GM12878 (cell line): ENCODE data around the gene IQCK. TPM values are rescaled to one million over a fixed set of nuclear protein-coding genes. Genes with fewer than 3 reads are reported as not detected.

Experiments used
- BCL11A ChIP-seq: IDR thresholded peaks from 2 replicates; pipeline ENCODE4 v1.6.1; 2011; ENCODE audit warnings: low read depth, low read length
- CHD1 ChIP-seq: IDR thresholded peaks from 2 replicates; pipeline ENCODE4 v1.6.1; 2012; ENCODE audit warnings: low read depth, low read length, improper control_type of control experiment
- E2F4 ChIP-seq: IDR thresholded peaks from 2 replicates; pipeline ENCODE4 v1.6.1; 2012; ENCODE audit warnings: low read depth, low read length, improper control_type of control experiment
- FOS ChIP-seq: IDR thresholded peaks from 3 replicates; pipeline ENCODE4 v1.6.1; 2011; ENCODE audit warnings: borderline replicate concordance; ENCODE audit not compliant: insufficient read length; ENCODE audit errors: extremely low read depth
- FOXK2 ChIP-seq: fragments of 450-650 bp; IDR thresholded peaks from 2 replicates; pipeline ENCODE4 v1.6.1; 2017; ENCODE audit warnings: mild to moderate bottlenecking, moderate library complexity
- FOXM1 ChIP-seq: IDR thresholded peaks from 2 replicates; pipeline ENCODE4 v1.6.1; 2012; ENCODE audit warnings: low read depth, mild to moderate bottlenecking, inconsistent platforms, low read length, moderate library complexity
- GABPA ChIP-seq: IDR thresholded peaks from 2 replicates; pipeline ENCODE4 v1.6.1; 2014; ENCODE audit warnings: antibody characterized with exemption, low read depth, mild to moderate bottlenecking, inconsistent platforms
- HSF1 ChIP-seq: fragments of 150-350 bp; IDR thresholded peaks from 2 replicates; pipeline ENCODE4 v1.6.1; 2014; ENCODE audit warnings: mild to moderate bottlenecking, low read depth, low read length
- IRF5 ChIP-seq: fragments of 450-650 bp; IDR thresholded peaks from 2 replicates; pipeline ENCODE4 v1.6.1; 2017; ENCODE audit warnings: borderline replicate concordance
- MYB ChIP-seq: fragments of 150-350 bp; IDR thresholded peaks from 2 replicates; pipeline ENCODE4 v1.6.1; 2014; ENCODE audit warnings: mild to moderate bottlenecking, low read depth, low read length, borderline replicate concordance
- NBN ChIP-seq: fragments of 450-650 bp; IDR thresholded peaks from 2 replicates; pipeline ENCODE4 v1.6.1; 2016
- NFXL1 ChIP-seq: fragments of 450-650 bp; IDR thresholded peaks from 2 replicates; pipeline ENCODE4 v1.6.1; 2017; ENCODE audit warnings: antibody characterized with exemption, mild to moderate bottlenecking, borderline replicate concordance
- NRF1 ChIP-seq: conservative IDR thresholded peaks from 2 replicates; pipeline ENCODE4 v1.6.1; 2011; ENCODE audit warnings: mild to moderate bottlenecking, low read depth, low read length, improper control_type of control experiment
- POU2F2 ChIP-seq: IDR thresholded peaks from 3 replicates; pipeline ENCODE4 v1.6.1; 2011; ENCODE audit warnings: low read depth, mild to moderate bottlenecking, low read length, borderline replicate concordance
- RAD21 ChIP-seq: IDR thresholded peaks from 2 replicates; pipeline ENCODE4 v1.6.1; 2011; ENCODE audit warnings: mild to moderate bottlenecking, low read depth, low read length, moderate library complexity; ENCODE audit not compliant: insufficient read depth
- RB1 ChIP-seq: fragments of 450-650 bp; formaldehyde crosslinking; IDR thresholded peaks from 2 replicates; pipeline ENCODE4 v1.6.1; 2017; ENCODE audit warnings: mild to moderate bottlenecking, borderline replicate concordance
- RBBP5 ChIP-seq: fragments of 200-600 bp; sonication (generic); conservative IDR thresholded peaks from 2 replicates; pipeline ENCODE4 v1.6.1; 2016
- RUNX3 ChIP-seq: IDR thresholded peaks from 2 replicates; pipeline ENCODE4 v1.6.1; 2012; ENCODE audit warnings: low read length, inconsistent platforms
- SMAD1 ChIP-seq: fragments of 450-650 bp; IDR thresholded peaks from 2 replicates; pipeline ENCODE4 v1.6.1; 2018; ENCODE audit warnings: mild to moderate bottlenecking, low read depth; ENCODE audit not compliant: partially characterized antibody
- SMC3 ChIP-seq: IDR thresholded peaks from 2 replicates; pipeline ENCODE4 v1.6.1; 2011; ENCODE audit warnings: low read length, improper control_type of control experiment, borderline replicate concordance
- TCF7 ChIP-seq: IDR thresholded peaks from 2 replicates; pipeline ENCODE4 v1.6.1; 2014; ENCODE audit warnings: antibody characterized with exemption, borderline replicate concordance
- WRNIP1 ChIP-seq: IDR thresholded peaks from 2 replicates; pipeline ENCODE4 v1.6.1; 2011; ENCODE audit warnings: low read depth, low read length, improper control_type of control experiment, borderline replicate concordance
- YY1 ChIP-seq: IDR thresholded peaks from 2 replicates; pipeline ENCODE4 v1.6.1; 2011; ENCODE audit warnings: low read depth, mild to moderate bottlenecking, low read length
- ZNF217 ChIP-seq: fragments of 450-650 bp; IDR thresholded peaks from 2 replicates; pipeline ENCODE4 v1.6.1; 2017; ENCODE audit warnings: antibody characterized with exemption, mild to moderate bottlenecking
- ZNF687 ChIP-seq: fragments of 450-650 bp; IDR thresholded peaks from 2 replicates; pipeline ENCODE4 v1.6.1; 2017; ENCODE audit warnings: mild to moderate bottlenecking, moderate library complexity
- polyA plus RNA-seq, 11 experiments: library from polyadenylated mRNA; depleted of rRNA in 4 of 11; unstranded in 6 of 11; stranded (reverse) in 5 of 11; fragments of >200 nt; fragmentation: Nextera tagmentation in 4 of 11; fragmentation: Illumina TruSeq in 1 of 11; extraction: Ambion mirVana in 4 of 11; extraction: Trizol in 1 of 11; gene quantifications; 1 replicate in 1 of 11; 2 replicates in 10 of 11; pipeline versions ENCODE4 v1.2.1 to v1.2.3, GENCODE V29; 2011 to 2016; ENCODE audit warnings: inconsistent platforms in 2 of 11, missing spikeins in 2 of 11, low read depth in 1 of 11
- total RNA-seq, 4 experiments: library from RNA; depleted of rRNA in 3 of 4; stranded (reverse); fragments of >200 nt in 3 of 4; fragmentation: Illumina TruSeq in 1 of 4; extraction: Trizol in 1 of 4; gene quantifications; 2 replicates each; pipeline versions ENCODE4 v1.2.1 to v1.2.3, GENCODE V29; 2013 to 2021

Gene IQCK
- total and polyA plus RNA-seq, 10 of the 15 experiments (the other 5 are each of a cell fraction or from before 2014, with no cell fraction given): 1.0 to 4.2 (median 2.4) TPM

DNA sequence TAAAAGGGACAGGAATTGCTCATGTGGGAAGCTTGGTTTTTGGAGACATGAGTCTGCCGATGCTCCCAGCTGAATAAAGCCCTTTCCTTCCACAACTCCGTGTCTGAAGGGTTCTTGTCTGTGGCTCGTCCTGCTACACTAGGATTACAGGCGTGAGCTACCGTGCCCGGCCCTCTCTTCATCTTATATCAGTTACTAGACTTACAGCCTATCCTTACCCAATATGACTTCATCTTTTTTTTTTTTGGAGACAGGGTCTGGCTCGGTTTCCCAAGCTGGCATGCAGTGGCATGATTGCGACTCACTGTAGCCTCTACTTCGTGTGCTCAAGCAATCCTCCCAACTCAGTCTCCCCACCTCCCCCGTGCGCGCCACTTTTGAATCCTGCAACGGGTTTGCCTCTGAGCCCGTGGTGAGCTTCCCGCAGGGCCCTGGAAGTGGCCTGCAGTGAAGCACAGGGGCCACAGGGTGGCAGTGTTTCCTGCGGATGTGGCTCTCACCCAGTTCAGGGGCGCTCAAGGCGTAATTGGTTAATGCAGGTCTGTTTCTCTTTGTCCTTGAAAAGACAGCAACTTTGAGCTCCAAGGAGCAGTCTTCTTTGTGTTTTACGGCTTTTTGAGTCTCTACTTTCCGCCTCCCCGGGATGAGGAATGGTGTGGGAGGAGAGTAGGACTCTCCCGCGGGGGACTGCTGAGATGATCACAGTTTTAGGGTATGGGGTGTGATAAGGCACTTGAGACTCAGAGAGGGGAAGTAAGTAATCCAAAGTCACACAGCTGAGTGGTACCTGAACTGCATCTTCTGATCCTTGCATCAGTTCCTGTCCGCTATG, 189.3 kb downstream of the IQCK start (continued):
- TF ChIP-seq SMC3 (peak; percentile 95), WRNIP1 (no peak), BCL11A (no peak), POU2F2 (peak; percentile 10; the same call in 1 of the 3 replicates), YY1 (peak; percentile 65), TCF7 (no peak), CHD1 (no peak), RBBP5 (no peak), MYB (no peak), RUNX3 (peak; percentile 21; the same call in 1 of the 2 replicates), ZNF687 (no peak), E2F4 (peak; percentile 63), ZNF217 (no peak), SMAD1 (no peak), NRF1 (no peak), NBN (no peak), RB1 (no peak), IRF5 (no peak), FOS (no peak), RAD21 (peak; percentile 92), FOXM1 (no peak), GABPA (no peak), FOXK2 (no peak), HSF1 (no peak), NFXL1 (no peak)
